HT-29 (cell line): ENCODE measurements around the gene PLA2G2A. TPM values are rescaled to one million over a fixed set of nuclear protein-coding genes. Genes with fewer than 3 reads are reported as not detected.
A peak's percentile ranks its signal among the peaks of the same experiment; 100 is the strongest.
"Not testable (repeated sequence)": the region's sequence is repeated elsewhere in the genome, so short reads cannot be mapped to it uniquely, and the experiment has no call there.

Source experiments
- DNase-seq: peaks from one replicate; pipeline ENCODE4 v3.0.0-alpha.2; 2015; ENCODE audit warnings: low spot score
- total RNA-seq: library from RNA; depleted of rRNA; stranded (reverse); fragments of >200 nt; shearing (Covaris generic); gene quantifications from 2 replicates; pipeline ENCODE4 v1.2.3, GENCODE V29; 2014; rRNA removed

PLA2G2A gene
- total RNA-seq = 0.31 TPM in 1 of 2 replicates, not detected in the other

- no peak for DNase-seq
Observed at GRCh38 chr1:19979494-19979977, at the start of gene PLA2G2A. TSS of gene PLA2G2A (minus strand) at chr1:19979618. CDS start at chr1:19978773, 845 bp downstream.

GRCh38 chr1:20028726-20029125 lies 49.3 kb upstream of the PLA2G2A start:
- DNase-seq = no peak

GRCh38 chr1:20028125-20028524 lies 48.7 kb upstream of the PLA2G2A start:
- DNase-seq = no peak

- no peak for DNase-seq
Observed at GRCh38 chr1:20017741-20018140, 38.3 kb upstream of the PLA2G2A start.

- no peak for DNase-seq
Observed at GRCh38 chr1:20014153-20014552, 34.7 kb upstream of the PLA2G2A start.

- DNase-seq = no peak
Observed at GRCh38 chr1:20010016-20010415, 30.6 kb upstream of the PLA2G2A start.

- DNase-seq = no peak
Observed at GRCh38 chr1:20009212-20009611, 29.8 kb upstream of the PLA2G2A start.

- DNase-seq = peak; percentile 2
Observed at GRCh38 chr1:20008391-20008841, 29.0 kb upstream of the PLA2G2A start.

GRCh38 chr1:19998823-19999222 lies 19.4 kb upstream of the PLA2G2A start:
- not testable (repeated sequence) for DNase-seq

GRCh38 chr1:19990689-19991088 lies 11.3 kb upstream of the PLA2G2A start:
- DNase-seq = no peak

- DNase-seq = not testable (repeated sequence)
Observed at GRCh38 chr1:19990182-19990582, 10.8 kb upstream of the PLA2G2A start.

- DNase-seq = no peak
Observed at GRCh38 chr1:19988267-19989006, 9.0 kb upstream of the PLA2G2A start.

- DNase-seq = no peak
Observed at GRCh38 chr1:19987719-19988118, 8.3 kb upstream of the PLA2G2A start.

- DNase-seq = not testable (repeated sequence)
Observed at GRCh38 chr1:19984409-19985016, 5.1 kb upstream of the PLA2G2A start.

GRCh38 chr1:19981507-19982312 lies 2.3 kb upstream of the PLA2G2A start:
- peak; percentile 77 for DNase-seq

- DNase-seq = no peak
Observed at GRCh38 chr1:19981170-19981506, 1.7 kb upstream of the PLA2G2A start.

GRCh38 chr1:19980314-19980713 lies 896 bp upstream of the PLA2G2A start:
- peak; percentile 48 for DNase-seq

- DNase-seq = no peak
Observed at GRCh38 chr1:19978143-19978542, 1.3 kb downstream of the PLA2G2A start.

- no peak for DNase-seq
Observed at GRCh38 chr1:19976317-19977003, 3.0 kb downstream of the PLA2G2A start.

GRCh38 chr1:19975423-19976193 lies 3.8 kb downstream of the PLA2G2A start:
- no peak for DNase-seq
